Stimulated activated CD4-positive, alpha-beta T cell treated with anti-CD3 and anti-CD28 coated beads, Interleukin-2, amount 100 ng/mL, for 48 hours (primary cell): Measurements from ENCODE around the gene SHB.
"Not testable (repeated sequence)": the region's sequence is repeated elsewhere in the genome, so short reads cannot be mapped to it uniquely, and the experiment has no call there.

Source experiments
- DNase-seq, 2 donors: peaks; one replicate each; pipeline ENCODE4 v3.0.0-alpha.2; 2020

The SHB gene

GRCh38 chr9:37966412-37967013 lies 102.5 kb downstream of the SHB start:
- no peak for DNase-seq

GRCh38 chr9:37965676-37966345 lies 103.2 kb downstream of the SHB start:
- not testable (repeated sequence) for DNase-seq

GRCh38 chr9:37965116-37965515 lies 103.9 kb downstream of the SHB start:
- no peak for DNase-seq

- no peak for DNase-seq
Observed at GRCh38 chr9:37964740-37965081, 104.3 kb downstream of the SHB start.

- no peak for DNase-seq
Observed at GRCh38 chr9:37963936-37964739, 104.9 kb downstream of the SHB start.

GRCh38 chr9:37961351-37961750 lies 107.7 kb downstream of the SHB start:
- no peak for DNase-seq

GRCh38 chr9:37960631-37961030 lies 108.4 kb downstream of the SHB start:
- DNase-seq: no peak

GRCh38 chr9:37959976-37960375 lies 109.1 kb downstream of the SHB start:
- no peak for DNase-seq

GRCh38 chr9:37958154-37958553 lies 110.9 kb downstream of the SHB start:
- DNase-seq: no peak

GRCh38 chr9:37957664-37957953 lies 111.4 kb downstream of the SHB start:
- DNase-seq: no peak

GRCh38 chr9:37956904-37957663 lies 111.9 kb downstream of the SHB start:
- DNase-seq: no peak

- no peak for DNase-seq
Observed at GRCh38 chr9:37956423-37956820, 112.6 kb downstream of the SHB start.

- no peak for DNase-seq
Observed at GRCh38 chr9:37955781-37956422, 113.1 kb downstream of the SHB start.

- DNase-seq: no peak
Observed at GRCh38 chr9:37954581-37954981, 114.4 kb downstream of the SHB start.

GRCh38 chr9:37953775-37954437 lies 115.1 kb downstream of the SHB start:
- DNase-seq: peak; percentile 14 to 16

GRCh38 chr9:37953206-37953774 lies 115.7 kb downstream of the SHB start:
- DNase-seq: no peak

GRCh38 chr9:37952731-37953130 lies 116.3 kb downstream of the SHB start:
- DNase-seq: no peak

GRCh38 chr9:37951671-37952449 lies 117.2 kb downstream of the SHB start:
- DNase-seq: no peak

GRCh38 chr9:37950561-37950960 lies 118.5 kb downstream of the SHB start:
- DNase-seq: no peak

- no peak for DNase-seq
Observed at GRCh38 chr9:37949576-37949975, 119.5 kb downstream of the SHB start.

GRCh38 chr9:37948417-37948980 lies 120.5 kb downstream of the SHB start:
- no peak for DNase-seq
